GM23338 (cell line): ENCODE measurements around the gene FAM234A. TPM values are rescaled to one million over a fixed set of nuclear protein-coding genes. Genes with fewer than 3 reads are reported as not detected.
A peak's percentile ranks its signal among the peaks of the same experiment; 100 is the strongest.

ENCODE experiments used
- ATAC-seq: fragments of 200-7000 bp; cut with Tn5 transposase; 3 replicates; pipeline ENCODE4 v1.9.1; 2020
- DNase-seq: peaks from one replicate; pipeline ENCODE4 v3.0.0-alpha.2; 2015; ENCODE audit warnings: low spot score
- H2AFZ ChIP-seq: fragments of 200-600 bp; sonication (generic); 2 replicates; pipeline ENCODE4 v1.8.0; 2016; ENCODE audit warnings: antibody characterized with exemption, mild to moderate bottlenecking, moderate library complexity
- H3F3A ChIP-seq: fragments of 200-600 bp; sonication (generic); replicated peaks from 2 replicates; pipeline ENCODE4 v1.8.0; 2017; ENCODE audit warnings: antibody characterized with exemption, mixed run types, low read depth
- H3K27ac ChIP-seq: fragments of 200-600 bp; sonication (generic); 2 replicates; pipeline ENCODE4 v1.6.1; 2016; ENCODE audit warnings: low read depth
- H3K27me3 ChIP-seq: fragments of 200-600 bp; sonication (generic); 2 replicates; pipeline ENCODE4 v1.8.0; 2016; ENCODE audit warnings: mild to moderate bottlenecking, mixed run types, moderate library complexity; ENCODE audit not compliant: insufficient read depth
- H3K36me3 ChIP-seq: fragments of 200-600 bp; sonication (generic); 2 replicates; pipeline ENCODE4 v1.8.0; 2016; ENCODE audit warnings: mild to moderate bottlenecking; ENCODE audit not compliant: insufficient read depth
- H3K4me1 ChIP-seq: fragments of 200-600 bp; sonication (generic); 2 replicates; pipeline ENCODE4 v1.8.0; 2016; ENCODE audit warnings: mild to moderate bottlenecking, moderate library complexity; ENCODE audit not compliant: insufficient read depth
- H3K4me2 ChIP-seq: fragments of 200-600 bp; sonication (generic); 2 replicates; pipeline ENCODE4 v1.7.1; 2017; ENCODE audit warnings: mixed run types
- H3K4me3 ChIP-seq: fragments of 200-600 bp; sonication (generic); 2 replicates; pipeline ENCODE4 v1.6.1; 2016; ENCODE audit warnings: mixed run types
- H3K79me2 ChIP-seq: fragments of 200-600 bp; sonication (generic); replicated peaks from 2 replicates; pipeline ENCODE4 v1.8.0; 2017; ENCODE audit warnings: mild to moderate bottlenecking; ENCODE audit not compliant: insufficient read depth
- H3K9me2 ChIP-seq: fragments of 200-600 bp; sonication (generic); 2 replicates; pipeline ENCODE4 v1.8.0; 2017; ENCODE audit not compliant: insufficient read depth
- H4K20me1 ChIP-seq: fragments of 200-600 bp; sonication (generic); replicated peaks from 2 replicates; pipeline ENCODE4 v1.8.0; 2017; ENCODE audit warnings: mild to moderate bottlenecking; ENCODE audit not compliant: insufficient read depth
- H3K27ac Mint-ChIP-seq: 2 replicates; pipeline ENCODE4 v1.8.0; 2020; ENCODE audit warnings: inconsistent platforms, mild to moderate bottlenecking, moderate library complexity, mixed read lengths
- H3K27me3 Mint-ChIP-seq: 3 replicates; pipeline ENCODE4 v1.8.0; 2022; ENCODE audit warnings: low read depth, mild to moderate bottlenecking, moderate library complexity, mixed read lengths, inconsistent platforms; ENCODE audit not compliant: insufficient read depth, poor library complexity
- H3K36me3 Mint-ChIP-seq: 3 replicates; pipeline ENCODE4 v1.8.0; 2021; ENCODE audit warnings: low read depth, mild to moderate bottlenecking, inconsistent platforms, moderate library complexity, mixed read lengths
- H3K4me1 Mint-ChIP-seq: 3 replicates; pipeline ENCODE4 v1.8.0; 2020; ENCODE audit warnings: mild to moderate bottlenecking, inconsistent platforms, mixed read lengths
- H3K4me3 Mint-ChIP-seq: 3 replicates; pipeline ENCODE4 v1.8.0; 2021; ENCODE audit warnings: moderate library complexity, mild to moderate bottlenecking, inconsistent platforms, mixed read lengths
- H3K9me3 Mint-ChIP-seq: 3 replicates; pipeline ENCODE4 v1.8.0; 2020; ENCODE audit warnings: moderate library complexity, mild to moderate bottlenecking, inconsistent platforms, mixed read lengths
- CREB1 ChIP-seq: fragments of 250-450 bp; sonication (Bioruptor Pico); IDR thresholded peaks from 2 replicates; pipeline ENCODE4 v1.5.0; 2020; ENCODE audit warnings: low read depth, mild to moderate bottlenecking, moderate library complexity
- CTCF ChIP-seq, 2 experiments: fragments of 200-600 bp in 1 of 2; sonication (generic) in 1 of 2; conservative IDR thresholded peaks; 2 replicates each; pipeline versions ENCODE4 v1.5.1 to v1.6.1; 2016 to 2017; ENCODE audit warnings: antibody characterized with exemption in 2 of 2, low read depth in 2 of 2, mild to moderate bottlenecking in 2 of 2, moderate library complexity in 1 of 2
- ETS1 ChIP-seq: IDR thresholded peaks from 2 replicates; pipeline ENCODE4 v1.6.1; 2016; ENCODE audit warnings: antibody characterized with exemption
- EZH2 ChIP-seq: fragments of 200-600 bp; sonication (generic); IDR thresholded peaks from one replicate; pipeline ENCODE4 v1.8.0; 2017; ENCODE audit warnings: antibody characterized with exemption, mild to moderate bottlenecking, low read depth; ENCODE audit not compliant: unreplicated experiment
- EZH2phosphoT487 ChIP-seq: fragments of 200-600 bp; sonication (generic); IDR thresholded peaks from one replicate; pipeline ENCODE4 v1.8.1; 2018; ENCODE audit warnings: antibody characterized with exemption; ENCODE audit not compliant: unreplicated experiment
- JUNB ChIP-seq: IDR thresholded peaks from one replicate; pipeline ENCODE4 v1.6.1; 2016; ENCODE audit warnings: antibody characterized with exemption; ENCODE audit not compliant: unreplicated experiment
- NANOG ChIP-seq: IDR thresholded peaks from 2 replicates; pipeline ENCODE4 v1.6.1; 2016; ENCODE audit warnings: antibody characterized with exemption, borderline replicate concordance
- POLR2AphosphoS5 ChIP-seq: IDR thresholded peaks from 2 replicates; pipeline ENCODE4 v1.6.1; 2016; ENCODE audit warnings: antibody characterized with exemption, low read depth
- REST ChIP-seq: IDR thresholded peaks from one replicate; pipeline ENCODE4 v1.6.1; 2018; ENCODE audit warnings: antibody characterized with exemption; ENCODE audit not compliant: unreplicated experiment
- STAT1 ChIP-seq: IDR thresholded peaks from one replicate; pipeline ENCODE4 v1.6.1; 2016; ENCODE audit warnings: antibody characterized with exemption; ENCODE audit not compliant: unreplicated experiment
- ZNF114 ChIP-seq: fragments of 250-450 bp; sonication (Bioruptor Pico); IDR thresholded peaks from 2 replicates; pipeline ENCODE4 v1.5.0; 2020; ENCODE audit warnings: mild to moderate bottlenecking, moderate library complexity
- ZNF331 ChIP-seq: fragments of 250-450 bp; sonication (Bioruptor Pico); IDR thresholded peaks from 2 replicates; pipeline ENCODE4 v1.5.0; 2020; ENCODE audit warnings: low read depth, mild to moderate bottlenecking, moderate library complexity
- ZNF462 ChIP-seq: fragments of 250-450 bp; sonication (Bioruptor Pico); IDR thresholded peaks from 2 replicates; pipeline ENCODE4 v1.5.0; 2020; ENCODE audit warnings: mild to moderate bottlenecking, moderate library complexity
- polyA plus RNA-seq: library from polyadenylated mRNA; unstranded; fragments of >200 nt; fragmentation: Nextera tagmentation; extraction: Ambion mirVana; gene quantifications from 2 replicates; pipeline ENCODE4 v1.2.1, GENCODE V29; 2016
- total RNA-seq: library from RNA; depleted of rRNA; stranded (reverse); fragments of >200 nt; shearing (Covaris generic); gene quantifications from 2 replicates; pipeline ENCODE4 v1.2.3, GENCODE V29; 2014

The FAM234A gene
- total and polyA plus RNA-seq, 2 experiments from 2014 or later = 41.9 to 128 TPM

- Histone ChIP-seq H3K4me1 (peaks cover 11% of the 10 kb centered on the region), H3K27me3 (no peaks in the 10 kb centered on the region), H4K20me1 (peaks cover 35% of the 10 kb centered on the region), H3K4me3 (peak within 1 kb of the TSS; percentile 100), H3K9me2 (no peaks in the 10 kb centered on the region), H3F3A (peaks cover 24% of the 10 kb centered on the region), H3K27ac (peak within 1 kb of the TSS; percentile 95; the same call in 1 of the 2 replicates), H2AFZ (peak within 1 kb of the TSS; percentile 93; the same call in 1 of the 2 replicates), H3K36me3 (peaks cover 35% of the 10 kb centered on the region), H3K4me2 (peak within 1 kb of the TSS; percentile 99), H3K79me2 (peaks cover 49% of the 10 kb centered on the region)
- TF ChIP-seq ZNF114 (CRISPR knock-in tag) (no peak), ZNF462 (CRISPR knock-in tag) (no peak), EZH2phosphoT487 (no peak), STAT1 (no peak), CTCF (conservative IDR thresholded peaks at IDR 0.05; ENCODE audit: low read depth in 2 of 2) (no peak), CREB1 (CRISPR knock-in tag) (peak; percentile 92), JUNB (no peak), ETS1 (peak; percentile 98), EZH2 (no peak), NANOG (no peak), ZNF331 (CRISPR knock-in tag) (no peak), REST (no peak), POLR2AphosphoS5 (peak; percentile 100)
- DNase-seq (peak; percentile 96), ATAC-seq (peak; percentile 92)
- Mint-ChIP-seq H3K27ac (peak within 1 kb of the TSS; percentile 97), H3K4me3 (peak within 1 kb of the TSS; percentile 98), H3K9me3 (no peaks in the 10 kb centered on the region), H3K27me3 (peaks cover 4% of the 10 kb centered on the region), H3K36me3 (peaks cover 43% of the 10 kb centered on the region), H3K4me1 (peaks cover 17% of the 10 kb centered on the region; the same call in 2 of the 3 replicates)
These were observed 5.5 kb upstream of the FAM234A start, which contains the start of gene LUC7L for GRCh38 chr16:228852-229730. TSS of gene LUC7L (minus strand) at chr16:229449. CDS start at chr16:229339, 110 bp downstream.
